PFSK-1 (cell line): ENCODE measurements around the gene GABBR2.

ENCODE experiments used
- FOXP2 ChIP-seq: optimal IDR thresholded peaks from 2 replicates; pipeline ENCODE3; 2011; ENCODE audit warnings: borderline replicate concordance, control low read depth, inconsistent platforms; ENCODE audit not compliant: insufficient read depth; ENCODE audit errors: extremely low read length, extremely low read depth
- POLR2AphosphoS5 ChIP-seq: IDR thresholded peaks from 2 replicates; pipeline ENCODE4 v1.6.1; 2012; ENCODE audit warnings: low read depth, mild to moderate bottlenecking, control low read depth, low read length, moderate library complexity
- SIN3A ChIP-seq: IDR thresholded peaks from 2 replicates; pipeline ENCODE4 v1.6.1; 2012; ENCODE audit warnings: mild to moderate bottlenecking, low read length, moderate library complexity, borderline replicate concordance; ENCODE audit not compliant: insufficient read depth
- TAF1 ChIP-seq: IDR thresholded peaks from 2 replicates; pipeline ENCODE4 v1.6.1; 2012; ENCODE audit warnings: low read length, control low read depth, borderline replicate concordance; ENCODE audit not compliant: insufficient read depth
- TF ChIP-seq, protein P1 (sequence below), 2 experiments: IDR thresholded peaks; 2 replicates each; pipeline versions ENCODE4 v1.6.1 to v1.8.0; 2011 to 2012; ENCODE audit warnings: low read depth in 2 of 2, low read length in 2 of 2, control low read depth in 1 of 2, inconsistent platforms in 1 of 2, mild to moderate bottlenecking in 1 of 2, moderate library complexity in 1 of 2; ENCODE audit not compliant: insufficient read depth in 1 of 2

GABBR2 gene

DNA sequence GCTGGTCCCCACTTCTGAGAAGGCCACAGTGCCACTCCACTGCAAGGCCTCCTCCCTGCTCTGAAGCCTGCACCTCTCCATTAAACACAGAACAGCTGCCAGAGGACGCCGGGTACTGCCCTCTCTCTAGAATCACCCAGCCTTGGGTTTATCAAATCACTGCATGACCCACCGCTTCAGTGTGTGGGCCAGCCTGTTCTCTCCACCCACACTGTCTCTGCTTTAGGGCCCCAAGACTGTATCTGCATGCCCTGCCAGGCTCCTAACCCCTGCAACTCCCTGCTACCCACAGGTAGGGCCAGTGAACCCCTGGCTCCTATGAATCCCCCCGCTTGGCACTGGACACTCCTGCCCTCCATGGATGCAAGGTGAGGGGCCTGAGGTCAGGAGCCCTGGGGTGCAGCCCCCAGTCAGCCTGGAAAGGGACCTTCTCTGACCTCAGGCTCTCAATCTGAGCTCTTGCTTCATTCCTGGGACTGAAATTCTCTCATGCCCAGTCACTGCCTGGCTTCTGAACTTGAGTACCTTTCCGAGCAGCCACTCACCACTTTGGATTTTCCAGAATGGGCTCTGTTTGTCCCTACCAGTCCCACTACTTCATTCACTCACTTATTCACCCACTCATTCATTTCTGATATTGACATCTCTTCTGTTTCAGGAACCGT lies 206.3 kb downstream of the GABBR2 start:
- no peak for TF ChIP-seq FOXP2
- no peak for TF ChIP-seq TAF1
- no peak for TF ChIP-seq SIN3A
- TF ChIP-seq, protein P1, sequence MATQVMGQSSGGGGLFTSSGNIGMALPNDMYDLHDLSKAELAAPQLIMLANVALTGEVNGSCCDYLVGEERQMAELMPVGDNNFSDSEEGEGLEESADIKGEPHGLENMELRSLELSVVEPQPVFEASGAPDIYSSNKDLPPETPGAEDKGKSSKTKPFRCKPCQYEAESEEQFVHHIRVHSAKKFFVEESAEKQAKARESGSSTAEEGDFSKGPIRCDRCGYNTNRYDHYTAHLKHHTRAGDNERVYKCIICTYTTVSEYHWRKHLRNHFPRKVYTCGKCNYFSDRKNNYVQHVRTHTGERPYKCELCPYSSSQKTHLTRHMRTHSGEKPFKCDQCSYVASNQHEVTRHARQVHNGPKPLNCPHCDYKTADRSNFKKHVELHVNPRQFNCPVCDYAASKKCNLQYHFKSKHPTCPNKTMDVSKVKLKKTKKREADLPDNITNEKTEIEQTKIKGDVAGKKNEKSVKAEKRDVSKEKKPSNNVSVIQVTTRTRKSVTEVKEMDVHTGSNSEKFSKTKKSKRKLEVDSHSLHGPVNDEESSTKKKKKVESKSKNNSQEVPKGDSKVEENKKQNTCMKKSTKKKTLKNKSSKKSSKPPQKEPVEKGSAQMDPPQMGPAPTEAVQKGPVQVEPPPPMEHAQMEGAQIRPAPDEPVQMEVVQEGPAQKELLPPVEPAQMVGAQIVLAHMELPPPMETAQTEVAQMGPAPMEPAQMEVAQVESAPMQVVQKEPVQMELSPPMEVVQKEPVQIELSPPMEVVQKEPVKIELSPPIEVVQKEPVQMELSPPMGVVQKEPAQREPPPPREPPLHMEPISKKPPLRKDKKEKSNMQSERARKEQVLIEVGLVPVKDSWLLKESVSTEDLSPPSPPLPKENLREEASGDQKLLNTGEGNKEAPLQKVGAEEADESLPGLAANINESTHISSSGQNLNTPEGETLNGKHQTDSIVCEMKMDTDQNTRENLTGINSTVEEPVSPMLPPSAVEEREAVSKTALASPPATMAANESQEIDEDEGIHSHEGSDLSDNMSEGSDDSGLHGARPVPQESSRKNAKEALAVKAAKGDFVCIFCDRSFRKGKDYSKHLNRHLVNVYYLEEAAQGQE (IDR thresholded peaks at IDR 0.05; ENCODE audit: insufficient read depth in 1 of 2, low read depth in 2 of 2, low read length in 2 of 2) = no peak
- TF ChIP-seq POLR2AphosphoS5 = no peak

DNA sequence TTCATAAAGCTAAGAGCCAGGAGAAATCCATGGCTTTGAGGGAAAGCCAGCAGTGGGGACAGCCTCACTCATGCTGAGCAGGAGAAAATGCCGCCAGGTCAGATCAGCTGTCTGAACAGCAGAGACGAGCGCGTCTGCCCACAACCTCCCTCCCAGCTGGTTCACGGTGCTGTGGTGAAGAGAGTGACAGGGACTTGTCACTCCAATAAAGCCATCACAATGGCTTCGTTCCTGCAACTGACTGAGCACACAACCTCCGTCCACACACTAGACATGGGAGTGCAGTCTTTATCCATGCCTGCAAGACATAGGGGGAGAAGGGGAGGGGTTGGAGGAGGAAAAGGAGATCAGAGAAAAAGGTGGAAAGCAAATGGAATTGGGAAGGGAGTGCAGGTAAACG lies 206.9 kb downstream of the GABBR2 start:
- TF ChIP-seq, protein P1 (IDR thresholded peaks at IDR 0.05; ENCODE audit: insufficient read depth in 1 of 2, low read depth in 2 of 2, low read length in 2 of 2) = no peak
- no peak for TF ChIP-seq TAF1
- TF ChIP-seq POLR2AphosphoS5 = no peak
- no peak for TF ChIP-seq FOXP2
- no peak for TF ChIP-seq SIN3A

DNA sequence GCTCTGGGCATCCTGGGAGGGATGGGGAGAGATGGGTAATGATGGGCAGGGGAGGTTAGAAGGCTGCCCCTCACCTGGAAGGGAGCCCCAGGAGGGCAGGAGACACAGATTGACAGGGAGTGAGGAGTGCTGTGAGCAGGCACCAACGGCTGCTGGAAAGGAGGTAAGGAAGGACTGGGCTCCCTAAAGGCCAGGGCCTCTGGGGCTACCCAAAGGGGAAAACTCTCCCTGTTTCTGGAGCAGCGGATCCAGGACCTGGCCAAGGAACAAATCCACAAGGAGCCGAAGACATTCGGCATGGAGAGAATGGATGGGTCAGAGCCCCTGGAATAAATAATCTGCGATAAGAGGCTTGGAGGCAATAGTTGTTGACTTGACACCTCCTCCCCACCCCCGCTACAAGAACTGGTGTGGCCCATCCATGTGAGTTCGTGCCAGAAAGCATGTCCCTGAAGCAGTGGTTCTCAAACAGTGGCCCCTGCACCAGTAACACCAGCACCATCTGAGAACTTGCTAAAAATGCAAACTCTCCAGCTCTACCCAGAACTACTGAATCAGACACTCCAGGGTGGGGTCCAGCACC lies 208.3 kb downstream of the GABBR2 start:
- TF ChIP-seq TAF1 (no peak), SIN3A (no peak), FOXP2 (no peak), POLR2AphosphoS5 (no peak)
- TF ChIP-seq, protein P1 (IDR thresholded peaks at IDR 0.05; ENCODE audit: insufficient read depth in 1 of 2, low read depth in 2 of 2, low read length in 2 of 2) = no peak

DNA sequence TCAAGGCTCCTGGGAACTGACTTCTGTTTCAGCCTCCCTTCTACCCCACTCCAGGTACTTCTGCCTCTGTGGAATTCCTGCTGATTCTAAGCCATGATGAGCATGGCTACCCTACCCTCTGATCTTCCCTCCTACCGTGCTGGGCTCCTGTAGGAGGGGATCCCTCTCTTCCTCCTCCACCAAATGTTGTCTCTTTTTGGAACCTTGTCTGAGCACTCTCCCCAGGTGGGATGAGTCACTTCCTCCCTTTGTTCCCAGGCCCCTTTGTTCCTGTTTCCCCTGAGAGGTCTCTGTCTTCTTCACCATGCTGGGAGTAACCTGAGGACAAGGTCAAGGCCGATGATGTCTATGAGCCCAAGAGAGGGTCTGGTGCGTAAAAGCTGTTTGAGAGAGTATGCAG lies 213.2 kb downstream of the GABBR2 start:
- no peak for TF ChIP-seq POLR2AphosphoS5

DNA sequence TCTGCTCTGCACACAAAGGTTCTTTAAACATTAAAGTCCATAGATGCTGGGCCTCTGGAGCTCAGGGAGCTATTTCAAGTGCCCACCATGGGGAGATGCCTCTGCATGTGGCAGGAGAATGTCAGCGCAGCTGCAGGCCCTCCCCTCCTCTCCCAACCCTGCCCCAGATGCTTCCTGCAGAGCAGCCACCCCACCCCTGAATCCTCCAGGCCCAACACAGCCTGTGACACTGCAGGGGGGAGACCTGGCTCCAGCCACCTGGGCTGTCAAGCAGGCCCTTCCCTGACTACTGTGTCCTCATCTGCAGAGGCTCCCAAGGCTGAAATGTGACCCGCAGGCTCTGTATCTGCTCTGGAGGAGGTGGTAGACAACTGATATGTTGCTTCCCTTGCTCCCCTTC lies 213.9 kb downstream of the GABBR2 start:
- TF ChIP-seq TAF1 (no peak), SIN3A (no peak), POLR2AphosphoS5 (no peak)
- TF ChIP-seq, protein P1 (IDR thresholded peaks at IDR 0.05; ENCODE audit: insufficient read depth in 1 of 2, low read depth in 2 of 2, low read length in 2 of 2) = no peak
